DND-41 (cell line): ENCODE data around the gene MBD3.

ENCODE experiments used
- EZH2 ChIP-seq: IDR thresholded peaks from 3 replicates; pipeline ENCODE4 v1.6.1; 2012; ENCODE audit warnings: borderline replicate concordance, low read depth, mild to moderate bottlenecking, moderate library complexity, low read length, inconsistent platforms; ENCODE audit not compliant: severe bottlenecking
- TF ChIP-seq, protein P1 (sequence below): IDR thresholded peaks from 2 replicates; pipeline ENCODE4 v1.5.1; 2012; ENCODE audit warnings: borderline replicate concordance, low read length, moderate library complexity, mild to moderate bottlenecking; ENCODE audit not compliant: poor library complexity, severe bottlenecking; ENCODE audit errors: extremely low read depth

DNA sequence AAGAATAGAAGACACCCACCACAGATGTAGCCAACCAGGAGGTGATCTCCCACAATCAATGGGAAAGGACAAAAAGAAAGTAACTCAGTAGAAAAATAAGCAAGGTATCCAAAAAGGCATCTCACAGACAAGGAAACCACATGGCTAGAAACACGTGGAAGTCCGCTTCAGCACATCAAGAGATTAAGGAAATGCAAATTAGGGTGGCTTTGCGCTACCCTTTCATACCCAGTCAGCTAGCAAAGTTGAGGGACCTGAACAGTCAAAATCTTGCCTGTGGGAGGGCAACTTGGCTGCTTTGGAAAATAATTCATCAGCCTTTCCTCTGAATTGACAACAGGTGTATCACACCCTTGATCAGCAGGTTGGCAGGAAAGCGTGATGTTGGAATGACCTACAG lies 24.2 kb upstream of the MBD3 start:
- TF ChIP-seq, protein P1, sequence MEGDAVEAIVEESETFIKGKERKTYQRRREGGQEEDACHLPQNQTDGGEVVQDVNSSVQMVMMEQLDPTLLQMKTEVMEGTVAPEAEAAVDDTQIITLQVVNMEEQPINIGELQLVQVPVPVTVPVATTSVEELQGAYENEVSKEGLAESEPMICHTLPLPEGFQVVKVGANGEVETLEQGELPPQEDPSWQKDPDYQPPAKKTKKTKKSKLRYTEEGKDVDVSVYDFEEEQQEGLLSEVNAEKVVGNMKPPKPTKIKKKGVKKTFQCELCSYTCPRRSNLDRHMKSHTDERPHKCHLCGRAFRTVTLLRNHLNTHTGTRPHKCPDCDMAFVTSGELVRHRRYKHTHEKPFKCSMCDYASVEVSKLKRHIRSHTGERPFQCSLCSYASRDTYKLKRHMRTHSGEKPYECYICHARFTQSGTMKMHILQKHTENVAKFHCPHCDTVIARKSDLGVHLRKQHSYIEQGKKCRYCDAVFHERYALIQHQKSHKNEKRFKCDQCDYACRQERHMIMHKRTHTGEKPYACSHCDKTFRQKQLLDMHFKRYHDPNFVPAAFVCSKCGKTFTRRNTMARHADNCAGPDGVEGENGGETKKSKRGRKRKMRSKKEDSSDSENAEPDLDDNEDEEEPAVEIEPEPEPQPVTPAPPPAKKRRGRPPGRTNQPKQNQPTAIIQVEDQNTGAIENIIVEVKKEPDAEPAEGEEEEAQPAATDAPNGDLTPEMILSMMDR = no peak
- no peak for TF ChIP-seq EZH2
